ENCODE results near the gene ZNF423.

GRCh38 chr16:49459953-49460735, 395.8 kb downstream of the ZNF423 start:
- TF ChIP-seq CTCF (conservative IDR thresholded peaks at IDR 0.05; ENCODE audit: low read depth, low read length) = no peak
- no peak for TF ChIP-seq EZH2 (IDR thresholded peaks at IDR 0.05; ENCODE audit: borderline replicate concordance, low read depth, low read length, poor library complexity, severe bottlenecking)
